ENCODE measurements around the gene GALNT14. TPM values are rescaled to one million over a fixed set of nuclear protein-coding genes. Genes with fewer than 3 reads are reported as not detected.

Gene GALNT14
- total RNA-seq, 1 experiment from 2014 or later: 6.0 TPM

DNA sequence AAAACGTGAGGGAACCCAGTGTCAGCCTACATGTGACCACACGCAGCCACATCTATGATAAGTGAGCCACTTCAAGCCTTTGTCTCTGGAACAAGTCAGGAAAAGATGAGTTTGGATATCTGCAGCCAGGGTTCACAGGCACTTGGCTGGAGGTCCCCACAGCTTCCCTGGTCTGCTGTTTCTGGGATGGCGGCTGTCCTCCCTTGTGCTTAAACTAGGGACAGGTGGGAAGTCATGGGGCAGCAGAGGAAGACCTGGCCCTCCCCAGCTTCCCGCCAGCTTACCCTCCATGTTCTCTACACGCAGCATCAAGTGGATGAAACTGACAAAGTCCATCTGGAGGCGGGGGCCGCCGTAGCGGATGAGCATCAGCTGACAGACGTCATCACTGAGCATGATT lies 38.5 kb upstream of the GALNT14 start (continued):
- TF ChIP-seq, protein P1, sequence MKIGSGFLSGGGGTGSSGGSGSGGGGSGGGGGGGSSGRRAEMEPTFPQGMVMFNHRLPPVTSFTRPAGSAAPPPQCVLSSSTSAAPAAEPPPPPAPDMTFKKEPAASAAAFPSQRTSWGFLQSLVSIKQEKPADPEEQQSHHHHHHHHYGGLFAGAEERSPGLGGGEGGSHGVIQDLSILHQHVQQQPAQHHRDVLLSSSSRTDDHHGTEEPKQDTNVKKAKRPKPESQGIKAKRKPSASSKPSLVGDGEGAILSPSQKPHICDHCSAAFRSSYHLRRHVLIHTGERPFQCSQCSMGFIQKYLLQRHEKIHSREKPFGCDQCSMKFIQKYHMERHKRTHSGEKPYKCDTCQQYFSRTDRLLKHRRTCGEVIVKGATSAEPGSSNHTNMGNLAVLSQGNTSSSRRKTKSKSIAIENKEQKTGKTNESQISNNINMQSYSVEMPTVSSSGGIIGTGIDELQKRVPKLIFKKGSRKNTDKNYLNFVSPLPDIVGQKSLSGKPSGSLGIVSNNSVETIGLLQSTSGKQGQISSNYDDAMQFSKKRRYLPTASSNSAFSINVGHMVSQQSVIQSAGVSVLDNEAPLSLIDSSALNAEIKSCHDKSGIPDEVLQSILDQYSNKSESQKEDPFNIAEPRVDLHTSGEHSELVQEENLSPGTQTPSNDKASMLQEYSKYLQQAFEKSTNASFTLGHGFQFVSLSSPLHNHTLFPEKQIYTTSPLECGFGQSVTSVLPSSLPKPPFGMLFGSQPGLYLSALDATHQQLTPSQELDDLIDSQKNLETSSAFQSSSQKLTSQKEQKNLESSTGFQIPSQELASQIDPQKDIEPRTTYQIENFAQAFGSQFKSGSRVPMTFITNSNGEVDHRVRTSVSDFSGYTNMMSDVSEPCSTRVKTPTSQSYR (CRISPR knock-in tag; IDR thresholded peaks at IDR 0.05): no peak
- no peak for TF ChIP-seq GTF2I (CRISPR knock-in tag; conservative IDR thresholded peaks at IDR 0.05)
- TF ChIP-seq GRHL2 (CRISPR knock-in tag; IDR thresholded peaks at IDR 0.05; ENCODE audit: insufficient replicate concordance, severe bottlenecking): no peak

DNA sequence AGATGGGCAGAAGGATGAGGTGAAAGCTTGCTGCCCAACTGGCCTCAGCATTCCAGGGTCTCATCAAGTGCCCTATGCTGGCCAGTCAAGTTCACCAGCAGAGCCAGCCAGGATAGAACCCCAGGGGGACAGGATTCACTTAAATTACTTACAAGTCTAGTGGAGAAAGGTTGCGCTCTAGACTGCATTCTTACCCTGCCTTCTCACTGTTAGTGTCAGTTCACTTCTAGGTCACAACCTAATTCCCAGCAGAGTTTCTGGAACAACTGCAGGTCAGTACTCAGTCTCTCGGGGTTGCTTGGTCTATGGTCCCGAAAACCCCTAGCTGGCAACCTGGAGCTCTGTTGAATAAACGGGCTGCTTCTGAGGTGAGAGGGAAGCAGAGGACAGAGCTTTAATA lies 32.9 kb upstream of the GALNT14 start:
- H3K27ac Mint-ChIP-seq: no peak overlapping the region
- POLR2A ChIA-PET: interaction anchor here (1.3 kb wide), 1 partner anchor 20 kb away, joined by 3 read pairs; no protein-coding TSS in a partner anchor

DNA sequence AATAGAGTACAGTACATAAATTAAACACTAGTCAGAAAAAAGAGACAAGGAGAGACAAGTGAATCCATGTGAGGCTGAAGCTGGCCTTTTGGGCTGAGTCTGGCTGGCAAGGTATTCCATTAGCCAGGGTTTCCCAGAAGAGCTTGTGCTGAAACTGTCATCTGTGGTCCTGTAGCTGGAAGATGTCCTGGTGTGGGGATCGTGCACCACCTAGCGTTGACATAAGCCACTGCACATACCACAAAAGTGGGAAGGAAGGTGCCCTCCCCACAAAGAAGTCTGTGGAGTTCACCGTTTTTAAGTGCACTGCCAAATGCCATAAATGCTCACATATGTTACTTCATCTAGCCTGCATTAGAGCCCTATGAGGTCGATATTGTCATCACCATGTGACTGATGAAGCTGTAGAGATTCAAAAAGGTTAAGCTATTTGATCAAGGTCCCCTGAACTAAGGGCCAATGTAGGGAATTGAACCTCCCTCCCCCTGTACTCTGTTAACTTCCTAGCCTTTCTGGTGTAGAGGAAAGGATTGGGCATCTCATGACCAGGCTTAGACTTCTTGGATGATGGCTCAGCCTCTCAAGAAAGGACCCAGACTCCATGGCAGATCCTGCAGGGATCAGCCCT lies 31.9 kb upstream of the GALNT14 start:
- TF ChIP-seq ZNF232 (CRISPR knock-in tag; IDR thresholded peaks at IDR 0.05): no peak
- TF ChIP-seq, protein P2, sequence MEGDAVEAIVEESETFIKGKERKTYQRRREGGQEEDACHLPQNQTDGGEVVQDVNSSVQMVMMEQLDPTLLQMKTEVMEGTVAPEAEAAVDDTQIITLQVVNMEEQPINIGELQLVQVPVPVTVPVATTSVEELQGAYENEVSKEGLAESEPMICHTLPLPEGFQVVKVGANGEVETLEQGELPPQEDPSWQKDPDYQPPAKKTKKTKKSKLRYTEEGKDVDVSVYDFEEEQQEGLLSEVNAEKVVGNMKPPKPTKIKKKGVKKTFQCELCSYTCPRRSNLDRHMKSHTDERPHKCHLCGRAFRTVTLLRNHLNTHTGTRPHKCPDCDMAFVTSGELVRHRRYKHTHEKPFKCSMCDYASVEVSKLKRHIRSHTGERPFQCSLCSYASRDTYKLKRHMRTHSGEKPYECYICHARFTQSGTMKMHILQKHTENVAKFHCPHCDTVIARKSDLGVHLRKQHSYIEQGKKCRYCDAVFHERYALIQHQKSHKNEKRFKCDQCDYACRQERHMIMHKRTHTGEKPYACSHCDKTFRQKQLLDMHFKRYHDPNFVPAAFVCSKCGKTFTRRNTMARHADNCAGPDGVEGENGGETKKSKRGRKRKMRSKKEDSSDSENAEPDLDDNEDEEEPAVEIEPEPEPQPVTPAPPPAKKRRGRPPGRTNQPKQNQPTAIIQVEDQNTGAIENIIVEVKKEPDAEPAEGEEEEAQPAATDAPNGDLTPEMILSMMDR (IDR thresholded peaks at IDR 0.05): peak; percentile 83
- Mint-ChIP-seq H3K27ac (no peak overlapping the region), H3K4me1 (no peaks in the 10 kb centered on the region)

More for the DNA sequence above, 32.9 kb upstream of the GALNT14 start:
- H3K9me3 Mint-ChIP-seq: no peaks in the 10 kb centered on the region
- no peak for TF ChIP-seq ZNF232 (CRISPR knock-in tag; IDR thresholded peaks at IDR 0.05)
- no peak for TF ChIP-seq HMGA2 (CRISPR knock-in tag; IDR thresholded peaks at IDR 0.05)
- TF ChIP-seq, protein P3, sequence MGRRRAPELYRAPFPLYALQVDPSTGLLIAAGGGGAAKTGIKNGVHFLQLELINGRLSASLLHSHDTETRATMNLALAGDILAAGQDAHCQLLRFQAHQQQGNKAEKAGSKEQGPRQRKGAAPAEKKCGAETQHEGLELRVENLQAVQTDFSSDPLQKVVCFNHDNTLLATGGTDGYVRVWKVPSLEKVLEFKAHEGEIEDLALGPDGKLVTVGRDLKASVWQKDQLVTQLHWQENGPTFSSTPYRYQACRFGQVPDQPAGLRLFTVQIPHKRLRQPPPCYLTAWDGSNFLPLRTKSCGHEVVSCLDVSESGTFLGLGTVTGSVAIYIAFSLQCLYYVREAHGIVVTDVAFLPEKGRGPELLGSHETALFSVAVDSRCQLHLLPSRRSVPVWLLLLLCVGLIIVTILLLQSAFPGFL (CRISPR knock-in tag; IDR thresholded peaks at IDR 0.05; ENCODE audit: borderline replicate concordance): no peak
- TF ChIP-seq, protein P4, sequence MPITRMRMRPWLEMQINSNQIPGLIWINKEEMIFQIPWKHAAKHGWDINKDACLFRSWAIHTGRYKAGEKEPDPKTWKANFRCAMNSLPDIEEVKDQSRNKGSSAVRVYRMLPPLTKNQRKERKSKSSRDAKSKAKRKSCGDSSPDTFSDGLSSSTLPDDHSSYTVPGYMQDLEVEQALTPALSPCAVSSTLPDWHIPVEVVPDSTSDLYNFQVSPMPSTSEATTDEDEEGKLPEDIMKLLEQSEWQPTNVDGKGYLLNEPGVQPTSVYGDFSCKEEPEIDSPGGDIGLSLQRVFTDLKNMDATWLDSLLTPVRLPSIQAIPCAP (CRISPR knock-in tag; IDR thresholded peaks at IDR 0.05): no peak
- DNase-seq (ENCODE audit: low spot score): no peak
- H3K4me1 Mint-ChIP-seq: no peaks in the 10 kb centered on the region
- H3K36me3 Mint-ChIP-seq: no peaks in the 10 kb centered on the region
- no peak for ATAC-seq
- H3K4me3 Mint-ChIP-seq: no peak overlapping the region
- peaks cover 2% of the 10 kb centered on the region; the same call in 1 of the 2 replicates for H3K27me3 Mint-ChIP-seq (ENCODE audit: low read depth)
- CTCF ChIA-PET: interaction anchor here (1.2 to 3.8 kb wide), 9 partner anchors 9 to 460 kb away, joined by 3 to 58 read pairs (median 10); partner anchors contain the start of gene EHD3

DNA sequence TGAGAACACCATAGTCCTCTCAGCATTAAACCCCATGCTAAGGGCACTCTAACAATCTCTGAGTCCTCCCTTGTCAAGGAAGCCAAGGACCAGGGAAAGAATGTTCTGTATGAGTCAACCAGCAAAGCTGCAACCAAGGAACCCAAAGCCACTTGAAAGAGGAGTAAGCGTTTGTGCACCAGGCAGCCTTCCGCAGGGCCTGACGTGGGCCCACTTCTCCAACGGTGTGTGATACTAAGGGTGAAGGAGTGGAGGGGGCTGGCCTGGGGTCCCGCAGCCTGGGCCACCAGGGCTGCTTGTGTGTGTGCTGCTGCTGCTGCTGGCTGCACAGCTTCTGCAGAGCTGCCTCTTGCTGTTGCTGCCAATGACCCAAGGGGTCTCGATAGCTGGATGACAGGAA lies 30.1 kb upstream of the GALNT14 start:
- H3K4me1 Mint-ChIP-seq: no peaks in the 10 kb centered on the region
- no peaks in the 10 kb centered on the region for H3K9me3 Mint-ChIP-seq
- ATAC-seq: no peak
- TF ChIP-seq ZNF671 (CRISPR knock-in tag; IDR thresholded peaks at IDR 0.05): no peak
- TF ChIP-seq OVOL2 (CRISPR knock-in tag; IDR thresholded peaks at IDR 0.05; ENCODE audit: borderline replicate concordance): no peak
- no peak for TF ChIP-seq MXD4 (CRISPR knock-in tag; IDR thresholded peaks at IDR 0.05; ENCODE audit: borderline replicate concordance)
- TF ChIP-seq, protein P1 (CRISPR knock-in tag; IDR thresholded peaks at IDR 0.05): no peak
- TF ChIP-seq, protein P5, sequence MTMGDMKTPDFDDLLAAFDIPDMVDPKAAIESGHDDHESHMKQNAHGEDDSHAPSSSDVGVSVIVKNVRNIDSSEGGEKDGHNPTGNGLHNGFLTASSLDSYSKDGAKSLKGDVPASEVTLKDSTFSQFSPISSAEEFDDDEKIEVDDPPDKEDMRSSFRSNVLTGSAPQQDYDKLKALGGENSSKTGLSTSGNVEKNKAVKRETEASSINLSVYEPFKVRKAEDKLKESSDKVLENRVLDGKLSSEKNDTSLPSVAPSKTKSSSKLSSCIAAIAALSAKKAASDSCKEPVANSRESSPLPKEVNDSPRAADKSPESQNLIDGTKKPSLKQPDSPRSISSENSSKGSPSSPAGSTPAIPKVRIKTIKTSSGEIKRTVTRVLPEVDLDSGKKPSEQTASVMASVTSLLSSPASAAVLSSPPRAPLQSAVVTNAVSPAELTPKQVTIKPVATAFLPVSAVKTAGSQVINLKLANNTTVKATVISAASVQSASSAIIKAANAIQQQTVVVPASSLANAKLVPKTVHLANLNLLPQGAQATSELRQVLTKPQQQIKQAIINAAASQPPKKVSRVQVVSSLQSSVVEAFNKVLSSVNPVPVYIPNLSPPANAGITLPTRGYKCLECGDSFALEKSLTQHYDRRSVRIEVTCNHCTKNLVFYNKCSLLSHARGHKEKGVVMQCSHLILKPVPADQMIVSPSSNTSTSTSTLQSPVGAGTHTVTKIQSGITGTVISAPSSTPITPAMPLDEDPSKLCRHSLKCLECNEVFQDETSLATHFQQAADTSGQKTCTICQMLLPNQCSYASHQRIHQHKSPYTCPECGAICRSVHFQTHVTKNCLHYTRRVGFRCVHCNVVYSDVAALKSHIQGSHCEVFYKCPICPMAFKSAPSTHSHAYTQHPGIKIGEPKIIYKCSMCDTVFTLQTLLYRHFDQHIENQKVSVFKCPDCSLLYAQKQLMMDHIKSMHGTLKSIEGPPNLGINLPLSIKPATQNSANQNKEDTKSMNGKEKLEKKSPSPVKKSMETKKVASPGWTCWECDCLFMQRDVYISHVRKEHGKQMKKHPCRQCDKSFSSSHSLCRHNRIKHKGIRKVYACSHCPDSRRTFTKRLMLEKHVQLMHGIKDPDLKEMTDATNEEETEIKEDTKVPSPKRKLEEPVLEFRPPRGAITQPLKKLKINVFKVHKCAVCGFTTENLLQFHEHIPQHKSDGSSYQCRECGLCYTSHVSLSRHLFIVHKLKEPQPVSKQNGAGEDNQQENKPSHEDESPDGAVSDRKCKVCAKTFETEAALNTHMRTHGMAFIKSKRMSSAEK (CRISPR knock-in tag; IDR thresholded peaks at IDR 0.05; ENCODE audit: borderline replicate concordance): no peak
- TF ChIP-seq TEAD4 (CRISPR knock-in tag; IDR thresholded peaks at IDR 0.05): no peak
- no peak for TF ChIP-seq GABPB1 (CRISPR knock-in tag; IDR thresholded peaks at IDR 0.05)

More for the DNA sequence above, 31.9 kb upstream of the GALNT14 start:
- Mint-ChIP-seq H3K27me3 (ENCODE audit: low read depth) (peaks cover 2% of the 10 kb centered on the region; the same call in 1 of the 2 replicates), H3K36me3 (no peaks in the 10 kb centered on the region), H3K9me3 (no peaks in the 10 kb centered on the region), H3K4me3 (no peak overlapping the region)
- ChIA-PET POLR2A (interaction anchor here (1.3 kb wide), 1 partner anchor 19 kb away, joined by 3 read pairs; no protein-coding TSS in a partner anchor), CTCF (interaction anchor here (0.6 to 3.8 kb wide), 67 partner anchors 8 to 999 kb away, joined by 3 to 58 read pairs (median 4); partner anchors contain the start of genes EHD3 and GALNT14)
- ATAC-seq: peak; percentile 98
- peak; percentile 64 for DNase-seq (ENCODE audit: low spot score)

More for the DNA sequence above, 30.1 kb upstream of the GALNT14 start:
- H3K27me3 Mint-ChIP-seq (ENCODE audit: low read depth): peaks cover 2% of the 10 kb centered on the region; the same call in 1 of the 2 replicates
- ChIA-PET POLR2A (no interaction called here), CTCF (interaction anchor here (1.1 to 3.8 kb wide), 6 partner anchors 11 to 457 kb away, joined by 3 to 58 read pairs (median 8); partner anchors contain the start of gene EHD3)
- no peak overlapping the region for H3K4me3 Mint-ChIP-seq
- H3K27ac Mint-ChIP-seq: no peak overlapping the region
- no peak for DNase-seq (ENCODE audit: low spot score)
- H3K36me3 Mint-ChIP-seq: no peaks in the 10 kb centered on the region
